ENCODE measurements around the gene GPR4. TPM values are rescaled to one million over a fixed set of nuclear protein-coding genes. Genes with fewer than 3 reads are reported as not detected.

Gene GPR4
- polyA plus RNA-seq, 1 donor from 2014 or later = not detected

DNA sequence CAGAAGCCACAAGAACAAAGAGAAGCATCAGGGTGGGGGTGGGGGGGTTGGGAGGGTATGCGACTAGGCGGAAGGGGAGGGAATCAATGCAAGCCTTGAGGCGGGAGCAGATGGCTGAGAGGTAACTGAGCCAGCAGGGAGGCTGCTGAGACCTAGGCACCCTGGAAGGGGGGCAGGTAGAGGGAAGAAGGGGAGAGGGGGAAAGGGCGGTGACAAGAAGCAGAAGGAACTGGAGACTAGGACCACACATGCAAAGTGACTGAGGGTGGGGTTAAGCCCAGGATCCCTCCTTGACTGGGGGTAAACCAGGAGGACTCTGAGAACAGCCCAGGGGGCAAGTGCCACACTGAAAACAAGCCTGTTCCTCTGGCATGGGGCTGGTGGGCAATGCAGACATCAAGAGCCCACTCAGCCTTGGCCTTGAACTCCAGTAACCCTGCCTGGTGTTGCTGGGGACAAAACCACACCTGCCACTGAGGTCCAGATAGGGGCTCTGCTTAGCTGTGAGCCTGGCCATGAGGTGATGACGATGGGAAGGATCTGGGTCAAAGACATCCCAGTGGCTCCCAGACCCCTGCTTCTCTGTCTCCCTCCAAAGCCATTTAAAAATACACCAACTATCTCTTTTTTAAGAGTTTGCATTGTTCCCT is 37.8 kb downstream of the GPR4 start:
- H3K4me3 Mint-ChIP-seq = peak overlapping the region in 3 of 4 donors; percentile 3 to 49 (median 26)
- peak overlapping the region in 1 of 3 donors; percentile 23 for H3K27ac Mint-ChIP-seq
- no peaks in the 10 kb centered on the region for H3K27me3 Mint-ChIP-seq
- H3K36me3 Mint-ChIP-seq = peaks cover 3% of the 10 kb centered on the region
- H3K9me3 Mint-ChIP-seq = no peaks in the 10 kb centered on the region
- peaks cover 6 to 27% (median 21%) of the 10 kb centered on the region in 3 donors for H3K4me1 Mint-ChIP-seq

DNA sequence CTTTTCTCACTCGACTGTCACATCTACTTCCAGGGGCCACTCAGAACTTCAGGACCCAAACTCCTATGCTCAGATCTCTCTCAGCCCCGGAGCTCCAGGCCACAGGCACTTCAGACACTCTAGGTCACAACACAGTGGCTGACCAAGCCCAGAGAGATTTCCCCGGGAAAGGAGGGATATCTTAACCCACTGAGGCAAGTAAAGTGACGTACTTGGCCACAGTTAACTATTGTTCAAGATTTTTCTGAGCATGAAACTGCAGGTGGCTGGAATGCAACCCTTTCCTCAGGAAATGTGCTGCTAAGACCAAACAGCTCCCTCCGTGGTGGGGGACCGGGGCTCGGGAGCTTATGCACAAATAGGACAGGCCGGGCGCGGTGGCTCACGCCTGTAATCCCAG is 41.3 kb downstream of the GPR4 start:
- H3K27me3 Mint-ChIP-seq = no peaks in the 10 kb centered on the region
- peaks cover 3% of the 10 kb centered on the region for H3K36me3 Mint-ChIP-seq
- H3K4me1 Mint-ChIP-seq = peaks cover 16 to 28% (median 21%) of the 10 kb centered on the region in 3 donors
- H3K9me3 Mint-ChIP-seq = no peaks in the 10 kb centered on the region
- peak overlapping the region in 1 of 3 donors; percentile 31 for H3K27ac Mint-ChIP-seq
- peak overlapping the region in 2 of 4 donors; percentile 12 to 78 for H3K4me3 Mint-ChIP-seq

DNA sequence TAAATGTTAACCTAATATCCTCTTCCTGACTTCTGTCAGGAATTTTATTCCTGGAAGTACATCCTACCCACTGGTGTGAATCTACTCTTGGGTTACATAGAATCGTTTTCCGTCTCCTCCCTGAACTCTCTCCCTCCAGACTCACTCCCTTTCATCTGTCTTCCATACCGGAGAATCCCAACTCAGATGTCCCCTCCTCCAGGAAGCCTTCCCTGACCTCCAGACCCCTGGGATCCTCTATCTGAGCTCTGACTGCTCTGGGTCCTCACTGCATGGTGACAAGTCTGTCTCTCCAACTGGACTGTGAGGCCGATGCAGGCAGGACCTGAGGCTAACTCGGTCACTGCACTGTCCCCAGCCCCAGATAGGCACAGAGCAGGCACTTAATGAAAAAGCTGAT is 42.0 kb downstream of the GPR4 start:
- H3K9me3 Mint-ChIP-seq = no peaks in the 10 kb centered on the region
- H3K27me3 Mint-ChIP-seq = no peaks in the 10 kb centered on the region
- H3K27ac Mint-ChIP-seq = no peak overlapping the region
- H3K4me3 Mint-ChIP-seq = no peak overlapping the region
- H3K36me3 Mint-ChIP-seq = peaks cover 3% of the 10 kb centered on the region
- H3K4me1 Mint-ChIP-seq = peaks cover 16 to 29% (median 21%) of the 10 kb centered on the region in 3 donors

GRCh38 chr19:45558399-45558878 is 43.6 kb downstream of the GPR4 start:
- H3K27me3 Mint-ChIP-seq = no peaks in the 10 kb centered on the region
- H3K4me1 Mint-ChIP-seq = peaks cover 12 to 22% (median 16%) of the 10 kb centered on the region in 3 donors
- no peaks in the 10 kb centered on the region for H3K9me3 Mint-ChIP-seq
- peaks cover 3% of the 10 kb centered on the region for H3K36me3 Mint-ChIP-seq
- H3K27ac Mint-ChIP-seq = peak overlapping the region; percentile 5 to 87 (median 20)
- H3K4me3 Mint-ChIP-seq = peak overlapping the region in 2 of 4 donors; percentile 58 to 67

- Mint-ChIP-seq H3K9me3 (no peaks in the 10 kb centered on the region), H3K4me3 (peak overlapping the region in 1 of 4 donors; percentile 80), H3K27me3 (no peaks in the 10 kb centered on the region), H3K4me1 (peaks cover 7 to 15% (median 9%) of the 10 kb centered on the region in 3 donors), H3K27ac (no peak overlapping the region), H3K36me3 (no peaks in the 10 kb centered on the region)
Measured at GRCh38 chr19:45556835-45557234, 45.2 kb downstream of the GPR4 start.

GRCh38 chr19:45554481-45554880 is 47.5 kb downstream of the GPR4 start:
- peaks cover 5 to 9% (median 5%) of the 10 kb centered on the region in 3 donors for H3K4me1 Mint-ChIP-seq
- no peaks in the 10 kb centered on the region for H3K36me3 Mint-ChIP-seq
- H3K4me3 Mint-ChIP-seq = no peak overlapping the region
- H3K9me3 Mint-ChIP-seq = no peaks in the 10 kb centered on the region
- peak overlapping the region in 2 of 3 donors; percentile 10 to 67 for H3K27ac Mint-ChIP-seq
- H3K27me3 Mint-ChIP-seq = no peaks in the 10 kb centered on the region

DNA sequence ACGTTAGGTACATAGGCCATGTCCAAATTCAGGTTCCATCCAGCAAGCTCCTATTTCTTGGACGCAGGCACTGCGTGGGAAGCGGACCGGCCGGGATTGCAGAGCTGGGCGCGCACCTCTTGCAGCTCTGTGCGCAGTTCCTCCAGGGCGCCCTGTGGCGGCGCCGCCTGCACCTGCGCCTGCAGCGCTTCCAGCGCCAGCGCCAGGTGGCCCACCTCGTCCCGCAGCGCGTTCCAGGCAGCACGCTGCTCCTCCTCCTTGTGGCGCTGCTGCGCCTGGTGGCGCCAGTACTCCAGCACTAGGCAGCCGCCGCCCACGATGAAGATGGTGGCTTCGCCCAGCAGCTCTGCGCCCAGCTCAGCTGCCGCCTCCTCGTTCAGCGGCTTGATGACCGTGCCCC is 48.5 kb downstream of the GPR4 start:
- H3K9me3 Mint-ChIP-seq = no peaks in the 10 kb centered on the region
- no peaks in the 10 kb centered on the region for H3K36me3 Mint-ChIP-seq
- H3K4me1 Mint-ChIP-seq = peaks cover 5 to 8% (median 5%) of the 10 kb centered on the region in 3 donors
- H3K27me3 Mint-ChIP-seq = no peaks in the 10 kb centered on the region
- H3K4me3 Mint-ChIP-seq = no peak overlapping the region
- H3K27ac Mint-ChIP-seq = no peak overlapping the region

DNA sequence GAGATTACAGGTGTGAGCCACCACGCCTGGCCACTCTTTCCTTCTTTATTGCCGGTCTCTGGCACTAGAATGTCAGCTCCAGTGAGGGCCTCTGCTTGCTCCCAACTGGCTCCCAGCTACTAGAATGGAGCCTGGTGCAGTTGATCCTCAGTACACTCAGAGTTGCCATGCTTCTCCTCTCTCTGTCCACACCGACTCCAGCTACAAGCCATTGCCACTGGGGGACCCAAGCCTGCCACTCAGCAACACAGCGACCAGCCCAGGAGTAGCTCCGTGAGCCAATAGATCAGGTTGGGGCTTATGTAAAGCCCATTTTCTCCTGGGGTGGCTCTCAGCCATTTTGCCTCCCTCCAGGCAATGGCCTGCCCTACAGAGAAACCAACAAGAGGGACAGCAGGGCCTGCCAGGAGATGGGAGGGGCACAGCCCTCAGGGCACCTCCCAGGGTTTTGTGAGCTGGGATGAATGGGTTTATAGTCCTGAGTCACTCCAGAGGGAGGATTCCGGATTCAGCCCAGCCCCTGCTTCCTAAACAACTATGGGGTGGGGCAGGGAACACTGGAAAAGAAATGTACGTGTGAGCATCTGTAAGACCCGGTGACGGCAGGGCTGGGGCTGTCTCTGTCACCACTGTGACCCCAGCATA is 53.9 kb downstream of the GPR4 start:
- peak overlapping the region in 1 of 3 donors; percentile 63 for H3K27ac Mint-ChIP-seq
- no peaks in the 10 kb centered on the region for H3K9me3 Mint-ChIP-seq
- no peaks in the 10 kb centered on the region for H3K27me3 Mint-ChIP-seq
- H3K4me1 Mint-ChIP-seq = peaks cover 11 to 19% (median 14%) of the 10 kb centered on the region in 3 donors
- no peaks in the 10 kb centered on the region for H3K36me3 Mint-ChIP-seq
- H3K4me3 Mint-ChIP-seq = peak overlapping the region in 2 of 4 donors; percentile 13 to 79

GRCh38 chr19:45547211-45547770 is 54.7 kb downstream of the GPR4 start:
- Mint-ChIP-seq H3K4me1 (peaks cover 9 to 19% (median 14%) of the 10 kb centered on the region in 3 donors), H3K27ac (peak overlapping the region in 2 of 3 donors; percentile 31 to 56), H3K4me3 (no peak overlapping the region), H3K9me3 (no peaks in the 10 kb centered on the region), H3K36me3 (no peaks in the 10 kb centered on the region), H3K27me3 (no peaks in the 10 kb centered on the region)

- no peaks in the 10 kb centered on the region for H3K27me3 Mint-ChIP-seq
- H3K9me3 Mint-ChIP-seq = no peaks in the 10 kb centered on the region
- H3K36me3 Mint-ChIP-seq = no peaks in the 10 kb centered on the region
- H3K4me1 Mint-ChIP-seq = peaks cover 10 to 14% (median 11%) of the 10 kb centered on the region in 3 donors
- H3K27ac Mint-ChIP-seq = no peak overlapping the region
- no peak overlapping the region for H3K4me3 Mint-ChIP-seq
Measured at GRCh38 chr19:45542234-45542668, 59.8 kb downstream of the GPR4 start.

Other genes starting within 250 kb of the GPR4 start
- 6.6 TPM for gene ERCC2, start 231.6 kb downstream of the GPR4 start, polyA plus RNA-seq
- 1.6 TPM for gene PPP1R13L, start 197.1 kb downstream of the GPR4 start, polyA plus RNA-seq
- 2.2 TPM for gene POLR1G, start 195.6 kb downstream of the GPR4 start, polyA plus RNA-seq
- 50.2 TPM for gene ERCC1, start 178.3 kb downstream of the GPR4 start, polyA plus RNA-seq
- gene FOSB, start 134.2 kb downstream of the GPR4 start, polyA plus RNA-seq = 48.1 TPM
- gene RTN2, start 105.2 kb downstream of the GPR4 start, polyA plus RNA-seq = 0.71 TPM
- gene PPM1N, start 103.8 kb downstream of the GPR4 start, polyA plus RNA-seq = 4.0 TPM
- gene VASP, start 94.7 kb downstream of the GPR4 start, polyA plus RNA-seq = 111 TPM
- gene OPA3, start 17.4 kb downstream of the GPR4 start, polyA plus RNA-seq = 19.9 TPM
- 18.5 TPM for gene EML2, start 37.2 kb upstream of the GPR4 start, polyA plus RNA-seq
- gene GIPR, start 66.0 kb upstream of the GPR4 start, polyA plus RNA-seq = not detected
- gene SNRPD2, start 89.7 kb upstream of the GPR4 start, polyA plus RNA-seq = 841 TPM
- gene QPCTL, start 90.5 kb upstream of the GPR4 start, polyA plus RNA-seq = 2.7 TPM
- gene FBXO46, start 128.7 kb upstream of the GPR4 start, polyA plus RNA-seq = 23.7 TPM
- gene MEIOSIN, start 131.2 kb upstream of the GPR4 start, polyA plus RNA-seq = not detected
- 0.41 TPM for gene SIX5, start 167.0 kb upstream of the GPR4 start, polyA plus RNA-seq
- gene DMPK, start 180.3 kb upstream of the GPR4 start, polyA plus RNA-seq = 1.6 TPM
- gene DMWD, start 190.6 kb upstream of the GPR4 start, polyA plus RNA-seq = 16.7 TPM
- not detected for gene RSPH6A, start 213.1 kb upstream of the GPR4 start, polyA plus RNA-seq

Data from IgD-negative memory B cell (primary cell).